ENCODE measurements around the gene TLDC2.
"Not testable (repeated sequence)": the region's sequence is repeated elsewhere in the genome, so short reads cannot be mapped to it uniquely, and the experiment has no call there.

The TLDC2 gene

DNA sequence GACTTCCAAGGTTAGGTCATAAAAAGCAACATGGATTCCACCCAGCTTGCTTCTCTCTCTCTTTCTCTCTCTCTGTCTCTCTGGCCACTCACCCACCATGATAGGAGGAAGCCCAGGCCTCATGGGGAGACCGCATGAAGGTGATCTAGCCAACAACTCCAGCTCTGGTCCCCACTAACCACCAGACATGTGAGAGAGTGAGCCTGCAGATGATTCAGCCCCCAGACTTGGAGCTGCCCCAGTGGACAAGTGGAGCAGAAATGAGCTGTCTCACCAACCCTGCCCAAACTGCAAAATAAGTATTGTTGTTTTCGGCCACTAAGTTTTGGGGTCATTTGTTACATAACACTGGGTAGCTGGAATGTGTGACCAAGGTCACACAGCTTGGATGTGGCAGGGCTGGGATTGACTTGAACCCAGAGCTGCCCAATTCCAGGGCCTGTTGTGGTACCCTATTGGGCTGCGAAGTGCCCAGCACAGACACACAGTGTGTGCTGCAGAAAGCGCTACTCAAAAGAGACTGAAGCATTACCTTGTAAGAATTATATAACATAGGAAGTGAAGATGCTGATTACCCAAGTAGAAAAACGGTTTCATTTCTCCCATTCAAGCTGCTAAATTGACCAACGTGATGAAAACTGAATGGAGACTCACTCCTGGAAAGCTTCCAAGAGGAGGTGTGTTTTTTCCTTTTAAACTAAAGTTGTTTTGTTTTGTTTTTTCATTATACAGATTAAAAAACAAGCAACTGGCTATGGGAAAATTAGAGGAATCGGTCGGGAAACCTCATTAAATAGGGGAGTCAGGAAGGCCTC is 9.1 kb upstream of the TLDC2 start:
- no peak for DNase-seq (ENCODE audit: low read depth in 1 of 2, low spot score in 1 of 2)

DNA sequence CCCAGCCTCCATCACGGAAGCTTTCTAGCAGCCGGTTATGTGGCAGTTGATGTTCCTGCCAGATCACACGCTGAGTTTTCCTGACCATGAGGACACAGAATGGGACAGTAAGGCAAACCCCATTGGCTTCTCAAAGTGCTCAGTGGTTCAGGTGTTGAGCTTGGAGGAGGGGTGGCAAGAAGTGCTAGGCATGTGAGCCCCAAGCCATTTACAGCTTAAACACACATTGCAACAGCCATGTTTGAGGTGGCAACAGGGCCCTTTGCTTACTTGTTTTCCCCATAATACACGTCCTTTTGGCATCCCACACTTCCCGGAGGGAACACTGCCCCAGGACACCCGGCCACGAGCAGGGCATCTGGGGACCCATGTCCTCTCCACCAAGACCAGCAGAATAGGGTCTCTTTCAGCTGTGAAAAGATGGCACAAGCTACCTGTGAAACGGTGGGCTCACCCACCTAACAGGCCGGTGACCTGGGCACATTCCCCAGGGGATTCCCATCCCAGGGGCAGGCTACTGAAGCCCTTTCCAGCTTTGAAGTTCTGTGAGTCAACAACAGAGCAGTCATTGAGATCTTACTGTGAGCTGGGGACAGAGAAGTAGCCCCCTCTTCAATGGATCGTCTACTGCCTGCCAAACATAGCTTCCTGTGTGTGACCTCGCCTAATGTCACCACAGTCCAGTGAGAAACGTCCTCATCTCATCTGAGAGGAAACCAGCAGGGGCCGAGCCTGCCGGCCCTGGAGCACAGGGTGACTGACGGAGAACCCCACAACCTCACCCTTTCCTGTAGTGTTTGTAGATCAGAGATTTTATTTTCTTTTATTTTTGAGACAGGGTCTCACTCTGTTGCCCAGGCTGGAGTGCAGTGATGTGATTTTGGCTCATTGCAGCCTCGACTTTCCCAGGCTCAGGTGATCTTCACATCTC is 4.0 kb upstream of the TLDC2 start:
- no peak for DNase-seq (ENCODE audit: low read depth in 1 of 2, low spot score in 1 of 2)

DNA sequence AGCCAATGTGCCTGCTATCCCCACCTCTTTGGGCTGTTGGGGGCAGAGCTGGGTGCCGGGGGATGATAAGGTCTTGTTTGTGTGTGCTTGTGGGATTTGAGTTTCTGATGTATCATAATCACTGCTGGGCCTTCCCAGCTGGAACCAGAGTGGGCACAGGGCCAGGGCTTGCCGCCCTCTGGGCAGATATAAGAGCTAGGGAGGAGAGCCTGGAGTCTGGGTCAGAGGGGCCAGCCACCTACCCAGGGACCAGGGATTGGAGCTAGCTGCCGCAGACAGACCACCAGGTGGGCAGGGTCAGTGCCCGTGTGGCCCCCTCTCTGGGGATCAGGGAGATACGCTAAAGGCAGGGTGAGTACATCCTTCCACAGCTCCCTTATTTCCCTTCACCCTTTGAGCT is 3.1 kb upstream of the TLDC2 start:
- no peak for DNase-seq (ENCODE audit: low read depth in 1 of 2, low spot score in 1 of 2)

DNA sequence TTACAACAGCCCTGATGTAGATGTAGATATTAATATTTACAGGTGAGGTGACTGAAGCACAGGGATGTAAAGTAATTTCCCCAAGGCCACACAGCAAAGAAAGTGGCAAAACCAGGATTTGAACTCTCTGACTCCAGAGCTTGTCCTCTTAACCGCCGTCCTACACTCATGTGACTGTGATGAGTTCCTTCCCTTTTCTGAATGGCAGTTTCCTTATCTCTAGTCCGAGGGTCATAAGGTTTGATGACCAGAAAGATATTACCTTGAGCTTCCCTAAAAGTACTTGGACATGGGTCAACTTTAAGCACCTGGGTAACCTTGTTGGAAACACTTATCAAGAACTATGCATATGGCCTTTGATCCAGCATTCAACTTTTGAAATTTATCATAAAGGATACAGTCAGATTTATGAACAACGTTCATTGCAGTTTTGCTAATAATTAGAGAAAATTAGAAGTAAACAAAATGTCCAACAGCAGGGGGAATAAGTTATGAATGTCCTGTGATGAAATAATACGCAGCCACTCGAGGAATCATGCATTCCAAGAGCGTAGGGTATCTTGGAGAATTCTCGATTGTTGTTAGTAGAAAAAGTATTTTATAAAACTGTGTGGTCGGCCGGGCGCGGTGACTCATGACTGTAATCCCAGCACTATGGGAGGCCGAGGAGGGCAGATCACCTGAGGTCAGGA is 2.3 kb upstream of the TLDC2 start:
- DNase-seq (ENCODE audit: low read depth in 1 of 2, low spot score in 1 of 2) = no peak

DNA sequence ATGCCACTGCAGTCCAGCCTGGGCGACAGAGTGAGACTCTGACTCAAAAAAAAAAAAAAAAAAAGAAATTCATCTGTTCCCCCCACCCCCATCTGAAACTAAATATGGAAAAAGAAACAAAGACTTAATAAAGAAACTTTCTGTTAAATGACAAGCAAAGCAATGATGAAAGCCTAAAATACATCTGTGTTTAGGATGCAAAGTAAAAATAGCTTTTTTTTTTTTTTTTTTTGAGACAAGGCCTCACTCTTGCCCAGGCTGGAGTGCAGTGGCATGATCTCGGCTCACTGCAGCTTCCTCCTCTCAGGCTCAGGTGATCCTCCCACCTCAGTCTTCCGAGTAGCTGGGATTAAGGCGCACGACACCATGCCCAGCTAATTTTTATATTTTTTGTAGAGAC is 845 bp upstream of the TLDC2 start:
- DNase-seq (ENCODE audit: low read depth in 1 of 2, low spot score in 1 of 2) = not testable (repeated sequence)

DNA sequence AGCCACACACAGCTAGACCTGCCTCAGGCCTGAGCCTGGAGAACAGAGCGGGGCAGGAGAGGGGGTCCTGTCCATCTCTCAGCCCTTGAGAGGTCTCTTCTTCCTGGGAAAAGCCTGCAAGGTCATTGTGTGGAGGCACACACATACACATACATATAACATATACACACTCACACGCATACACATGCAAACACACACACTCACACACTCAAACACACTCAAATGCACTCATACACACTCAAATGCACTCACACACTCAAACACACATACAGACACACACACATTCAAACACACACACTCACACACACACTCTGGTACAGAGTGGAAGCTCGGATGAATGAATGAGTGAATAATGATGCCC is 515 bp downstream of the TLDC2 start:
- DNase-seq (ENCODE audit: low read depth in 1 of 2, low spot score in 1 of 2) = no peak

DNA sequence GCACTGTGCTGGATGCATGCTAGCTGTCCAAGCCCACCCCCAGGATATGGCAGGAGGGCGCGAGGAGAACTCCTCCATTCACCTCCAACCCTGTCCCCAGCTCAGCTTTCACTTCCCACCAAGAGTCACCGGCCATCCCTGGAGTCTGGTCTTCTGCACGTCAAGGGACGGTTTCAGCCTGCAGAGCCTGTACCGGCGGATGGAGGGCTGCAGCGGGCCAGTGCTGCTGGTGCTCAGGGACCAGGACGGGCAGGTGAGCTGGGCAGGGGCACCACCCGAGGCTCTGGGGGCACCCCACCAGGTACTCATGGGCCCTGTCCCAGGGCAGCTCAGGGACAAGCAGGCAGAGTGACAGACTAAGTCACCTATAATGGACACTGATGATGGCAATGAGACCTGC is 3.0 kb downstream of the TLDC2 start:
- DNase-seq (ENCODE audit: low read depth in 1 of 2, low spot score in 1 of 2) = no peak

DNA sequence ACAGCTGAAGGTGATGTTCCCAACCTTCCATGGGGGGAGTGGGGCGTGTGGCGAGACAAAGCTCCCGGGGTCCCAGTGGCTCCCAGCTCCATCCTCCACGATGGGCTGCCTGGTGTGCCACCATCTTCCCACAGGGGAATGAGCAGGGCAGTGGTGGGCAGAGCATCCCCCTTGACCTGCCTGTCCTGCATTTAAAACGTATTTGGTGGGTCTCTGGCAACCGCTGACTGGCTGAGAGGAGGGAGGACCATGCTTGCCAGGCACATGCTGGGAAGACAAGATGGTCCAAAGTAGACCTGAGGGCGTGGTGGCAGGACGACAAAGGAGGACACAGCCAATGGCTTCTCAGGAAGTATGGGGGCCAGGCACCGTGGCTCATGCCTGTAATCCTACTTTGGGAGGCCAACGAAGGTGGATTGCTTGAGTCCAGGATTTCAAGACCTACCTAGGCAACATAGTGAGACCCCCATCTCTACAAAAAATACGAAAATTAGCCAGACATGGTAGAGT is 4.9 kb downstream of the TLDC2 start:
- no peak for DNase-seq (ENCODE audit: low read depth in 1 of 2, low spot score in 1 of 2)

DNA sequence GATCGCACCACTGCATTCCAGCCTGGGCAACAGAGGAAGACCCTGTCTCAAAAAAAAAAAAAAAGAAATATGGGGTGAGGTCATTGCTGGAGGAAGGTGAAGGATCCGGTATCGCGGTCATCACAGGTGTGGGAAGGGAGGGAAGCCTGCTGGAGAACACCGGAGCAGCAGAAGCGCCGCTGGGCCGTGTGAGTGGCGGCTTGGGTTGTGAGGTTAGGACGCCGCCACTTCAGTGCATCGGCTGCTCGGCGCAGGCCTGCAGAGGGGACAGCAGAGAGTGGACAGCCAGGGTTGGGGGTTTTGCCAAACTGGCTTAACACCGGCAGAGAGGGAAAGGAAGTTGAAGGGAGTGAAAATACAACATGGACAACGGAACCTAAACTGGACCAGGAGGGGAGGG is 5.4 kb downstream of the TLDC2 start:
- DNase-seq (ENCODE audit: low read depth in 1 of 2, low spot score in 1 of 2) = no peak

DNA sequence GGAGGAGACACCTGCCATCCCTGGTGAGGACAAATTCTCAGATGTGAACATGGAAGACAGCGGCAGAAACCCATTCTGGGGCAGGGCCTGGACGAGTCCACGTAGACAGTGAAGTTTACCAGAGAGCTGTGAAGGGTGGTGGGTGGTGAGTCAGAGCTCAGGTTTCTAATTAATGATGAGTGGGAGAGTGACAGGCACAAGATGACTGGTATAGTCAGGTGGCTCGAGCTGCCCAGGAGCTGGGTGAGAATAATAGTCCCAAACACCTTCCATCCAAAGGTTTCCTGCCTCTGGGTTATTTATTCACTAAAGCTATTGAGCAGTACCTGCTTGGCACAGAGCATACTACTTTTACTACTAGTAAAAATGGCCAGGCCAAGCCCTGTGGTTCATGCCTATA is 6.0 kb downstream of the TLDC2 start:
- DNase-seq (ENCODE audit: low read depth in 1 of 2, low spot score in 1 of 2) = no peak

DNA sequence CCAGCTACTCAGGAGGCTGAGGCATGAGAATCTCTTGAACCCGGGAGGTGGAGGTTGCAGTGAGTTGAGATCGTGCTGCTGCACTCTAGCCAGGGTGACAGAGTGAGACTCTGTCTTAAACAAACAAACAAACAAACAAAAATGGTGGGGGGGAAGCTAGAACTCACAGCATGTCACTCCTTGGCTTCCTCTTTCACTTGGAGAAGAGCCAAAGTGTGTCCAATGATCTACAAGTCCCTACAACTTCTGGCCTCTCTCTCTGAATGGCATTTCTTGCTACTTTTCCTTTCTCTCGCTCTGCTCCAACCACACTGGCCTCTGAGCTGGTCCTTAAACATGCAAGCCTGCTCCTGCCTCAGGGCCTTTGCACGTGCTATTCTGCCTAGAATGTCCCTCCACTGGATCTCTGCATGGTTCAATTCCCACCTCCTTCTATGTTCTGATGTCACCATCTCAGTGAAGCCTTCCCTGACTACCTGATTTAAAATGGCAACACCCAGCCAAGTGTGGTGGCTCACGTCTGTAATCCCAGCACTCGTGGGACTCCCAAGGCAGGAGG is 8.1 kb downstream of the TLDC2 start:
- DNase-seq (ENCODE audit: low read depth in 1 of 2, low spot score in 1 of 2) = no peak

DNA sequence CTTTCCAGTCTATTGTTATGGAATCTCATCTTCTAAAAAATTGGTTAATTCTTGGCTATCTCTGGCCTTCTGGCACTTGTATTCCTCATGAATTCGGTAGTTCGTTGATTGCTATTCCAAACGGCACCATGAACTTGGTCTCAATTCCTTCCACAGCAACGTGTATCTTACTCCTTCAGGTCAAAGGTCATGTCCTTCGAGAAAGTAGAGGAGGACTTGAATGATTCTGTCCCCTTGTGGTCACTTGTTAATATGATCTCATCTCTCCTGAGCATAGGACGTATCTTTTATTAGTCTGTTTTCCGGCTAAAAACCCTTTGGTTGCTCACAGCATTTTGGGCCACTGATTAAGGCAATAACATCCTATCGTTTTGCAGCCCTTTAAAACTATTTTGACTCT is 9.4 kb downstream of the TLDC2 start:
- no peak for DNase-seq (ENCODE audit: low read depth in 1 of 2, low spot score in 1 of 2)

DNA sequence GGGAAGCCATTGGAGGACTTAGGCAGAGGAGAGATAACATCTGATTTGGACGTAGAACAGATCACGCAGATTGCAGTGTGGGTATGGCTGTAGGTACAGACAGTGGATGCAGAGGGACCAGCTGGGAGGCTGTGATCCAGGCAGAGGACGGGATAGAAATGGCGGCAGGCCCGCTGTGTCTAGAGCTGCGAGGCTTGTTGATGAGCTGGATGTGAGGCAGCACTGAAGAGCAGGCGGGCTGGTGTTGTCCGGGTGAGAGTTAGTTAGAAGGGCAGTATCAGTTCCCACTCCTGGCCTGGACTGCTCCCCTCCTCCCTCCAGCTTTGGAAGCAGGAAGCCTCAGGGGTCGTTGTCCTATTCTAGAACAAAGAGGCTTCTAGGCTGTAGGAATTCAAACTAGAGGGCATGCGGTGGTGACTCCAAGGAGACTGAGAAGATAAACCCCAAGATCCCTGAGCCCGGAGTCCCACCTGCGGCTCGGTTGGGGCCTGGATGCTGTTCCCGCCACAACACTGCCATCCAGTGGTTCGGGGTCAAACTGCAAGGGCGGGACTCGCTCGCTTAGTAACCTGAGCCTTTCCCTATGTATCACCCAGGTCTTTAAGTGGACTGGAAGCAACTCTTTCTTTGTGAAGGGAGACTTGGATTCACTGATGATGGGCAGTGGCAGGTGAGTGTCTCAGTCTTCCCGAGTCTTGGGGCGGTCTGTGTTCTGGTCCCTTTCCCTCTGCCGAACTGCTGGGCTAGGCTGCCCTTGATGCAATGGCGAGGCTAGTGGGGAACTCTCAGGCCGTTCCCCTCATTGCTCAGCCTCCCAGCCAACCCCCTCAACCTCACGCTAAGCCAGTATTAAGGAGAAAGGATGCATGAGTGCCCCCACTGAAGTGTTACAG is 11.2 kb downstream of the TLDC2 start:
- peak; percentile 61 to 79 for DNase-seq (ENCODE audit: low read depth in 1 of 2, low spot score in 1 of 2)

DNA sequence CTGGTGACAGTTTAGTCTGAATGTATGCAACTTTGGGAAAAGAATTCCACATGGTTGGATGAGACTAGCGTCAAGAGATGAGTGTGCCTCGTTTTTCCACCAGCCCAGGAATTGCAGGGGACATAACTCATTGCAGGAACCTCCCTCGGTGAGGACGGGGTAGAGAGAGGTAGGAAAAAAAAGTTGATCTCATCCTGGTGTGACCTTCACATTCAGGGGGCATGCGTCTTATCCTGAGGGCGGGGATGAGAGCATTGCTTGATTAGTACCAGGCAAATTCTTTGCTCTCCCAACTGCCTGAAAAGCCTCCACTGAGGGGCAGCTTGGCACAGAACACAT is 11.8 kb downstream of the TLDC2 start:
- no peak for DNase-seq (ENCODE audit: low read depth in 1 of 2, low spot score in 1 of 2)

DNA sequence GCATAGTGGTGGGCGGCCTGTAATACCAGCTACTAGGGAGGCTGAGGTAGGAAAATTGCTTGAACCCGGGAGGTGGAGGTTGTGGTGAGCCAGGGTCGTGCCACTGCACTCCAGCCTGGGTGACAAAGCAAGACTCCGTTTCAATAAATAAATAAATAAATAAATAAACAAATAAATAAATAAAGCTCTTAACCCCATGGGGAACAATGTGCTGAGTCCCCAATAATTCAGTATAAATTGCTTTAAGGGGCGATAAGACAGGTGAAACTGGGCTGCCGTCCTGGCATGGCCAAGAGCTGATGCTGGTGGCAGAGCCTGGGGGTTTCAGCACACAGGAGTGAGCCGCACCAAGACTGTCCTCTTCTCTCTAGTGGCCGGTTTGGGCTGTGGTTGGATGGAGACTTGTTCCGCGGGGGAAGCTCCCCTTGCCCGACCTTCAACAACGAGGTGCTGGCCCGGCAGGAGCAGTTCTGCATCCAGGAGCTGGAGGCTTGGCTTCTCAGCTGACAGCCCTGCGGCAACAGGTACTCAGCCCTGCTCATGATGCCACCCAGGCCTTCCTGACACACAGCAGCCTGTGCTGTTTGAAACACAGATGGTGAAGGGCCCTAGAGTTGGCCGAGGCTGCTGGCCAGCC is 13.1 kb downstream of the TLDC2 start:
- DNase-seq (ENCODE audit: low read depth in 1 of 2, low spot score in 1 of 2) = no peak

DNA sequence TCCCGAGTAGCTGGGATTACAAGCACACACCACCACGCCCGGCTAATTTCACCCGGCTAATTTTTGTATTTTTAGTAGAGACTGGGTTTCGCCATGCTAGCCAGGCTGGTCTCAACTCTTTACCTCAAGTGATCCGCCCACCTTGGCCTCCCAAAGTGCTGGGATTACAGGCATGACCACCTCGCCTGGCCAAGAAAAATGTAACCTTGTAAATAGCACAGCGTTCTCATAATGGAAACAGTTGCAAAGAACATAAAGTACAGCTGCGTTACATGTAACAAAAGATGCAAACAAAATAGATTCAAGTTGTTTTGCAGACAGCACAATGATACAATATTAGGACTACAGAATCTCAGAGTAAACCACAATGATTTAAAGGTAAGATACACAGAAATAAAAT is 14.6 kb downstream of the TLDC2 start:
- no peak for DNase-seq (ENCODE audit: low read depth in 1 of 2, low spot score in 1 of 2)

DNA sequence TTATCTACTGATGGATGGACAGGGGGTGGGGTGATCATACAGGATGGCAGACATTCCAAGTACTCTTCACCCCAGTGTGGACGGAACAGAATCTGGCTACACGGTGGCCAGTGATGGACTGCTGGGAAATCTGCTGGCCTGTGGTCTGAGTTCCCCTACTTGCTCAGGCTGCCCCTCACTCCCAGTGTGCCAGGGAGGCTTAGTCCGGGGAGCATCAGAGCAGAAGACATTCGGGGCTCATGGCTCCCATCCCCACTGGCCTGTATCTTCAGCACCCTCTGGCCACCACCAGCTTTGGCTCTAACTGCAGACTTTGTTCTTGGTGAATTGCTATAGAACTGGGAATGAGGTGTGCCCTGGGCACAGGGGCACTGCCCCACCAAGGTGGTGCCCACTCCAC is 15.3 kb downstream of the TLDC2 start:
- no peak for DNase-seq (ENCODE audit: low read depth in 1 of 2, low spot score in 1 of 2)

DNA sequence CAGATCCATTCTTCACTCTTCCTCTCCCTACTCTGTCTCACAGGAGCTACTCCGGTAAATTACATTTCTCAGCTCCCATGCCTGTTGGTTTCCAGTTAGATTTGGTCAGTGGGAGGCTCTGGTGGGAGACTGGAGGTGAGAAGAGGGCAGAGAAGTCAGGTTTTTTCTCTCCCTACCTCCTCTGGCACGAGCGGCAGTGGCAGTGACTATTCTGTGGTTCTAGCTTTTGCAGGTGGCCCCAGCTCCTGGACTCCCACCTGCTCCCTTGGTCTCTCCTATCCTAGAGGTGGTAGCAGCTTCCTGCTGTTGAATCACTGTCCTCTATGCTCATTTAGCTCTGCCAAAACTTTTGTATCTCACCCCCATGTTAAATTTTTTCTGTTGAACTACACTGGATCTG is 17.9 kb downstream of the TLDC2 start:
- DNase-seq (ENCODE audit: low read depth in 1 of 2, low spot score in 1 of 2) = no peak

DNA sequence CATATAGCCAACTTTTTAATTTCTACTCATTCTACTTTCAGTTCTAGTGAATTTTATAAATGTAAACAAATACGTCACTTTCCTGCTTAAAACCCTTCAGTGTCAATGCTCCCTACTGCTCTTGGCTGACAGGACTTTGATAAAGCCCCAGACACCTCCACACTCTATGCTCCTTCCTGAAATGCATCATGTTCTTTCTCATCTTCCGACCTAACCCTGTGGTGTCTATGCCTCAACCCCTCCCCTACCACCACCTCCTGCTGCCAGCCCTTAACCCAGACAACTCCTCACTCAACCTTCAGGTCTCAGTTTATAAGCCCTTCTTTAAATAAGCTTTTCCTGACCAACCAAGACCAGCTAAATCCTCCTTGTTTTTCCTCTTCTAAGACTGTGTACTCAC is 19.1 kb downstream of the TLDC2 start:
- no peak for DNase-seq (ENCODE audit: low read depth in 1 of 2, low spot score in 1 of 2)

DNA sequence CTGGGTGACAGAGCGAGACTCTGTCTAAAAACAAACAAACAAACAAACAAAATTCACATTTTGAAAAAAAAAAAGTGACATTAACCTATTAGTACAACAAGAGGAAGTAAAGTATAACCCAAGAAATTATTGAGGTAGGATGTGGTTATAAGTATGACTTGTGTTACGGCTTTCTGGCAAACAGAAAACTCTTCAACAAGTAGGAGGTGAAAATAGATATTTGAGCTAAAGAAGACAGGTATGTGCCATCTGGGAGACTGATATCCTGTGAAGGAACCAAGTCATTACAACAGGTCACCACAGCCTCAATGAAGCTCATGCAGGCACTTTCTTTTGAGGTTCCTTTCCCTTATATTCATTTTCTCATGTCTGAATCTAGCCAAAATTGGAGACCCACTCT is 28.8 kb downstream of the TLDC2 start:
- DNase-seq (ENCODE audit: low read depth in 1 of 2, low spot score in 1 of 2) = no peak
